Activated CD8-positive, alpha-beta memory T cell treated with anti-CD3 and anti-CD28 coated beads, Interleukin-2, amount 10 ng/mL, durations not matched to agents 7 days and 5 days (primary cell): ENCODE data around the gene WDFY4. TPM values are rescaled to one million over a fixed set of nuclear protein-coding genes. Genes with fewer than 3 reads are reported as not detected.

Experiments
- ATAC-seq: fragments of 150-1000 bp; cut with Tn5 transposase; one replicate; pipeline ENCODE4 v1.10.0; 2021; ENCODE audit warnings: moderate library complexity
- CTCF ChIA-PET: fragments of 350-600 bp; sonication (Branson Sonifier 250); formaldehyde crosslinking; loops from one replicate; lab custom pipeline; 2021; ENCODE audit warnings: antibody characterized with exemption; lab: Charles Lee
- DNase-seq: peaks from one replicate; pipeline ENCODE4 v3.0.0-alpha.2; 2020
- H3K27ac Mint-ChIP-seq: one replicate; pipeline ENCODE4 v1.8.0; 2021; ENCODE audit warnings: mild to moderate bottlenecking, mixed read lengths
- H3K27me3 Mint-ChIP-seq: one replicate; pipeline ENCODE4 v1.8.0; 2021; ENCODE audit warnings: mixed read lengths
- H3K36me3 Mint-ChIP-seq: one replicate; pipeline ENCODE4 v1.8.0; 2021; ENCODE audit warnings: mild to moderate bottlenecking, mixed read lengths
- H3K4me1 Mint-ChIP-seq: one replicate; pipeline ENCODE4 v1.8.0; 2021; ENCODE audit warnings: mixed read lengths
- H3K4me3 Mint-ChIP-seq: one replicate; pipeline ENCODE4 v1.8.0; 2021; ENCODE audit warnings: mild to moderate bottlenecking, moderate library complexity, mixed read lengths
- H3K9me3 Mint-ChIP-seq: one replicate; pipeline ENCODE4 v1.8.0; 2022; ENCODE audit warnings: low read depth, mixed read lengths
- total RNA-seq, 2 experiments: library from RNA; stranded (reverse); gene quantifications; one replicate each; pipeline ENCODE4 v1.2.3, GENCODE V29; 2021

The WDFY4 gene
- total RNA-seq, 2 experiments from 2014 or later: 0.06 TPM; not detected in 1

DNA sequence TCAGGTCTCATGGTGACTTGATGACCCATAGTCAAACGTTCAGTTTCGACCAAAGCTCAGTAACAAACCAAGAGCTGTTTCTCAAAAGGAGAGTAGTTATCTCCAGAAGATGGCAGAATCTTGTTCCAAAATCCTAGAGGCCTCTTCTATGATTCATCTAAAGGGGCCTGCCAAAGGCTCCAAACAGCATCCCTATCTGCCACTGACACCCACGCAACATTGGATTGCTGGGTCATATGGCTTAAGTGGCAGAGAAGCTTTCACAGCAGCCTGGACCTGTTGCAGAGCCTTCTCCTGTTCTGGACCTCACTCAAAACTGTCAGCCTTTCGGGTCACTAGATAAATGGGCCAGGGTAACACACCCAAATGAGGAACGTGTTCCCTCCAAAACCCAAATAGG lies 309.0 kb downstream of the WDFY4 start:
- no peak for DNase-seq
- Mint-ChIP-seq H3K36me3 (no peaks in the 10 kb centered on the region), H3K9me3 (no peaks in the 10 kb centered on the region), H3K27ac (no peak overlapping the region), H3K27me3 (peaks cover 5% of the 10 kb centered on the region), H3K4me3 (no peak overlapping the region), H3K4me1 (no peaks in the 10 kb centered on the region)
- CTCF ChIA-PET: no interaction called here
- no peak for ATAC-seq

DNA sequence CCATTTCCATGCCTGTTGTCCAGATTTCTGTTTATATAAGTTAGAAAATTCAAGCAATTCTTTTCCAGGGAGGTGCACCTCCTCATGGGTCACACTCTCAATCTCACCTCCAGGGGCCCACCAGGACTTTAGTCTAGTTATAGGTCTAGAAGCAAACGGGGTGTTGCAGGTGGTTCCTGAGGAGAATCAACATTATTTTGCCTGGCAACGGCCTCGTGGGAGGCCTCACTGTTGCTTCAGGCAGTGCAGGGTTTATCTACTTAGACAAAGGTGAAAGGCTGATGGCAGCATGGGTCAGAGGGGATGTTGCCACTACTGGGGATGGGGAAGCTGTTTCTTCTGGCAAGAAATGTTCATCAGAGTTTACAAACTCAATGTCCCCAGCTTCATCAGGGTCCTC lies 311.7 kb downstream of the WDFY4 start:
- Mint-ChIP-seq H3K36me3 (no peaks in the 10 kb centered on the region), H3K4me1 (no peaks in the 10 kb centered on the region), H3K27me3 (peaks cover 2% of the 10 kb centered on the region), H3K4me3 (no peak overlapping the region), H3K9me3 (no peaks in the 10 kb centered on the region), H3K27ac (no peak overlapping the region)
- ATAC-seq (no peak), DNase-seq (no peak)
- CTCF ChIA-PET: no interaction called here

DNA sequence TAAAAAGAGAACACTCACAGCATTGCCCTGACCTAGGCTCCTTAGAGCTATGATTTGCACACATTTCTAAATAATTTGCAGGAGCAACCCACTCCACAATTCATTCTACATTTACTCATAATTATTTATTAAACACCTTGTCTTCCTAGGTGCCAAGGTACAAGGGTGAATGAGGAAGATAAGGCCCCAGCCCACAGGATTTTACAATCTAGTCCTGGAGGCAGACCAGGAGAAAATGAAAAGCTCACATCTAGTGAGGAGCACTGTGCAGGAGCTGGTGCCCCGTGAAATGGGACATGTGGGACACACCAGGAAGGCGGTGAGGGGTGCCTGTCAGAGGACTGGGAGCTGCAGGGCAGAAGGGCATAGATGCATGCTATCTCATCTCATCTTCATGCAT lies 314.7 kb downstream of the WDFY4 start:
- Mint-ChIP-seq H3K4me1 (no peaks in the 10 kb centered on the region), H3K4me3 (no peak overlapping the region), H3K27me3 (peaks cover 2% of the 10 kb centered on the region), H3K27ac (no peak overlapping the region), H3K9me3 (no peaks in the 10 kb centered on the region), H3K36me3 (no peaks in the 10 kb centered on the region)
- no peak for ATAC-seq
- no peak for DNase-seq
- CTCF ChIA-PET: no interaction called here

DNA sequence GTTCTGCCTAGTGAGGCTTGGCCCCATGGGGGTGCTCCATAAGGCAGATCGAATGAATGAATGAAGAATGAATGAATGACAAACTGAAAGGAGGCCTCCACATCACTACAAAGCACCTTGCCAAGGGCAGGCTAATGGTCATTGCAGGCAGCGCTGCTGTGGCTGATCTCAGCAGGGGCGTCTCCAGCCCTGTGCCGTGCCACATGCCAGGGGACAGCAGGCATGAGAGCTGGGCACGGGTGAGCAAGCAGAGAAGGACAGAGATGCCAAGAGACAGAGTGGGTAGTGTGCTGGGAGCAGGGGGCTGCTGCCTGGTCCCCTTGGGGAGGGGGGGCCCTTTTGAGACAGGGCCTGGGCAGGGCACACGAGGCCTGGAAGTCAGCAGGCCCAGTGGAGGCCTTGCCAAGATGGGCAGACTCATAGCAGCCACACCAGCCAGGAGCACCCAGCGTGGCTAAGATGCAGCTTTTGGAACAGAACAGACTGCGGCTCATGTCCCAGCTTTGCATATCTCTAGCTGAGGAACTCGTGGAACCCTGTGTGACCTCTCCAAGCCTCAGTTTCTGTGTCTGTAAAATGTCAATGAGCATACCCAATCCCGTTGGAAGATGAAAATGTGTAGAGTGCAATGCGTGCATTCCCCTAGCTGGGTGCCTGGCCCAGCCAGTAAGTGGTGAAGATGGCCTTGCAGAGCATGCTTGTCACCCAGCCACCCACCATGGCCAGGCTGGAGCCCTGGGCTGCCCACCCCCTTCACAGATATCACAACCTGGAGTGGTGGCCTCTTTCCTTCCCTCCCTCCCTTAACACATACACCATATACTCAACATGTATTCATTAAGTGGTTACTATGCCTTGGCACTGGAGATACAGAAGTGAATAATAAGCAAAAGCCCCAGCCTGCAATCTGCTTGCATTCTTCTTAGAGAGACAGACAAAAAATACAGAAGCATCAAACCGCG lies 316.0 kb downstream of the WDFY4 start:
- CTCF ChIA-PET: no interaction called here
- H3K4me3 Mint-ChIP-seq: no peak overlapping the region

DNA sequence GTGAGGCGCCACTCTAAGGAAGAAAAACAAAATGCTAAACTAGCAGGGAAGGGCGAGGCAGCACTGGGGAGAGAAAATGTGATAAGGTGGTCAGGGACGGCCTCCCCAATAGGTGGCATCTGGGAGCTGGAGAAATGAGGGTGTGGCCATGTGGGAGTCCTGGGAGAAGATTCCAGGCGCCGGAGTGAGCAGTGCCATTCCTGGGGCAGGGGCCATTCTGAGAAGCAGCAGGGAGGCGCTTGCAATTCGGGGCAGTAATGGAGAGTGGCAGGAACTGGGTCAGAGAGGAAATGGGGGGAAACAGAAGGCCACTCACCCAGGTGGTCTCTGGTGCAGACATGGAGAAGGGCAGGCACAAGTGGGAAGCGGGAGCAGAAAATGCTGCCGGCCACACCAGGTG lies 316.7 kb downstream of the WDFY4 start:
- no peak for ATAC-seq
- H3K27ac Mint-ChIP-seq: no peak overlapping the region
- H3K27me3 Mint-ChIP-seq: peaks cover 2% of the 10 kb centered on the region
- CTCF ChIA-PET: no interaction called here
- H3K36me3 Mint-ChIP-seq: no peaks in the 10 kb centered on the region
- H3K4me3 Mint-ChIP-seq: no peak overlapping the region
- H3K9me3 Mint-ChIP-seq: peaks cover 2% of the 10 kb centered on the region
- DNase-seq: no peak
- H3K4me1 Mint-ChIP-seq: no peaks in the 10 kb centered on the region

More for the DNA sequence above, 316.0 kb downstream of the WDFY4 start:
- ATAC-seq: no peak
- Mint-ChIP-seq H3K36me3 (no peaks in the 10 kb centered on the region), H3K9me3 (peaks cover 2% of the 10 kb centered on the region), H3K27me3 (peaks cover 2% of the 10 kb centered on the region), H3K4me1 (no peaks in the 10 kb centered on the region), H3K27ac (no peak overlapping the region)
- no peak for DNase-seq

DNA sequence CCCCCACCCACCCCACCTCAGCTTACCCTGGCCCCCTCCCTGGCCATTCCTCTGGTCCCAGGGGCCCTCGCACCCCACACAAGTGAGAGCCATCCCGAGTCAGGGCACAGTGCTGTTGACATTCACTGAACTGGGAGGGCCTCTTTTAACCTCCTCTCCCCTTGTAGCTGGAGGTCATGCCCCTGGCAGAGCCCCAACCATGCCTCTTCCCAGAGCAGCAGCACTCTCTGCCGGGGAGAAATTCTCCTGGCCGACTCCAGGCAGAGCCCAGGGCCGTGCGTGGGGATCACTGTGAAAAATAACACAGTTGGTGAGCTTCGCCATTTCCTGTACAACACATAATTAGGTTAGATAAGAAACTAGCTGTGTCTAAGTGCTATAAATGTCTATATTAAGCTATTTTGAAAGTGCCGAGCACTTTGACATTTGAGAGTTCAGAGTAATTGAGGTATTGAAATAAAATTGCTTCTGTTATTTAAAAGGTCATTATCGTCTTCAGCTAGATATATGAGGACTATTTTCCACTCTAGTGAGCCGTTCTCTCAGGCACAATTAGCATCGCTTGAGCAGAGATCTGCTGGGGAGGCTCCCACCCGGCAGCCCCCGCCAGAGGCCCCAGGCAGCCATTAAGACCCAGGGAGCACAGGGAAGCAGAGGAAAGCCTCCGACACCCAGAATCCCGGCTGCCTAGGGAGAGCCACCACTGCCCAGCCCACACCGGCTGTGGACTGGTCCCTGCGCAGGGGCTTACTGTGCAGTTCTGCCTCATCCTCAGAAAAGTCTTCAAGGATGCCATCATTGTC lies 317.4 kb downstream of the WDFY4 start:
- H3K36me3 Mint-ChIP-seq: no peaks in the 10 kb centered on the region
- CTCF ChIA-PET: no interaction called here
- no peaks in the 10 kb centered on the region for H3K4me1 Mint-ChIP-seq

DNA sequence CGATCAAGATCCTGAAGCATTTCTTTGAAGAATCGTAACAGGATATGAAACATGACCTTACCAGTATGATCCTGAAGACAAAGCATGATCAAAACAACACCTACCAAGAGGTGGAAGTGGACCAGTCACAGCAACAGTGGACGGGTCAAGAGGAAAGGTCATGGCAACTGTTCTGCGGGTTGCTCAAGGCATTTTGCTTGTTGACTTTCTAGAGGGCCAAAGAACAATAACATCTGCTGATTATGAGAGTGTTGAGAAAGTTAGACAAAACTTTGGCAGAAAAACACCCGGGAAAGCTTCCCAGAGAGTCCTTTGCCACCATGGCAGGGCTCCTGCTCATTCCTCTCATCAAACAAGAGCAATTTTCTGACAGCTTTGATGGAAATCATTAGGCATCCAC lies 320.6 kb downstream of the WDFY4 start:
- CTCF ChIA-PET: no interaction called here
- no peaks in the 10 kb centered on the region for H3K4me1 Mint-ChIP-seq
- H3K27me3 Mint-ChIP-seq: no peaks in the 10 kb centered on the region
- no peaks in the 10 kb centered on the region for H3K36me3 Mint-ChIP-seq
- ATAC-seq: no peak
- DNase-seq: no peak
- no peak overlapping the region for H3K27ac Mint-ChIP-seq
- no peak overlapping the region for H3K4me3 Mint-ChIP-seq
- H3K9me3 Mint-ChIP-seq: peaks cover 2% of the 10 kb centered on the region

More for the DNA sequence above, 317.4 kb downstream of the WDFY4 start:
- H3K27ac Mint-ChIP-seq: no peak overlapping the region
- no peak overlapping the region for H3K4me3 Mint-ChIP-seq
- peaks cover 2% of the 10 kb centered on the region for H3K27me3 Mint-ChIP-seq
- no peak for DNase-seq
- peaks cover 2% of the 10 kb centered on the region for H3K9me3 Mint-ChIP-seq
- ATAC-seq: no peak

DNA sequence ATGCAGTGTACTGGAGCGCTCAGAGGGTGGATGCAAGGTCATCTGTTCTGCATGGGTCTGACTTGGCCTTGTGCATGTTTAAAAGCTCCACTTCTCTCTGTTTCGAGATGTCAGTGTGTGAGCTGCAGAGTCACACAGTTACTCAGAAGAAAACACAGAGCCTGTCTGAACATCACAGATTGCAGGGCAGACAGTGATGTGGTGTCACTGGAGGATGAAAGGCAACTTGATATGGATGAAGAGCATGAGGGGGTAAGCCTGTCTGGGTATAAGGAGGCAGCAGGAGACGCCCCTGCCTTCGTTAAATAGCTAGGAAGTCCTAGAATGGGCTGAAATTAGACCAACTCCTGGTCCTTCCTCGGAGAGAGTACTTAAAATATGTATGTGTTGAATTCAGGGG lies 322.5 kb downstream of the WDFY4 start:
- Mint-ChIP-seq H3K36me3 (no peaks in the 10 kb centered on the region), H3K4me1 (no peaks in the 10 kb centered on the region), H3K27ac (no peak overlapping the region), H3K9me3 (peaks cover 2% of the 10 kb centered on the region), H3K27me3 (no peaks in the 10 kb centered on the region), H3K4me3 (no peak overlapping the region)
- CTCF ChIA-PET: interaction anchor here (1.1 to 1.3 kb wide), 2 partner anchors 157 to 401 kb away, joined by 3 read pairs; no protein-coding TSS in a partner anchor
- DNase-seq: no peak
- no peak for ATAC-seq

DNA sequence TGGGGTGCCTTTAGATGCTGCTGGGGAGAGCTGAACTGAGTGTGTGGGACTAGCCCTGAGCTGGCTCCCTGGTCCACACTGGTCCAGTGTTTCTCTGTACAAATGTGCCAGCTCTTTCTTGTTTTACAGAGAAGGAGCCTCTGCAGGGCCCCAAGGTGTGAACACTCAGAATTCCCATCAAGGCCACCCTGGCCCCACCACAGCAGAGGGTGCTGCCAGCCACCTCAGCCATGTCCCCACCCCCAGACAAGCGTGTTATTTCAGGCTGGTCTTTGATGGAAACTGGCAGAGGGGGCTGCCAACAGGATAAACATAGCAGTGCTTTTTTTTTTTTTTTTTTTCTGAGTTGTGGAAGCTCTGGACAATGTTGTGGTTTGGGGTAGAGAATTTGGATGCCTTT lies 323.4 kb downstream of the WDFY4 start:
- Mint-ChIP-seq H3K27ac (no peak overlapping the region), H3K4me3 (no peak overlapping the region)
- CTCF ChIA-PET: interaction anchor here (1.1 kb wide), 1 partner anchor 400 kb away, joined by 3 read pairs; no protein-coding TSS in a partner anchor

DNA sequence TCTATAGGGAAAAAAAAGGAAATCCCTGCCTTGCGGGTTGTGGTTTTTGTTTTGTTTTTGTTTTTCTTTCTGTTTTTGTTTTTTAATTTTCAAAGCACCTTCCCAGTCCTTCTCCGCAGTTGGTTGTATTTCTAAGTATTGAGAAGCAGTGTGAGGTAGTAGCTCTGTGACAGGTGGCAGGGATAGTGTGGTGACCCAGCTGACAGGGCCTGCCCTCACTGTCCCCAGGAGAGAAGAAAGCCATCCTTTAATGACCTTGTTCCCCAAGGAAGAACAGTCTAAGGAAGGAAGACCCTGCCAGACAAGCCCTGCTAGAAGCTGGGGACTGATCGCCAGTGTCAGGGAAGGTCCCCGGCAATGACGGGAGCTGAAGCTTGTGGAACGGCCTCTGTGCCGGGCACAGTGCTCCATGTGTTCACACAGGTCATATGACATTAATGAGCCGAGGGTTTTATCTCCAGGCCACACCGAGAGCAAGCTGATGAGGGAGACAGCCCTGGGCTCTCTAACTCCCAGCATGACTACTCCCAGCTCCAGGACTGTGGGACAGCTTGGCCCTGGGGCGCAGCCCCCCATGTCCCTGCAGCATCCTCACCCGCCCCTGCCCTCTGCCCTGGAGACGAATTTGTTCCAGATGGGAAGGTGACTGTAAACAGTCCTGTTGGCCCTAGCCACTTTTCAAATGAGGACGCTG lies 324.0 kb downstream of the WDFY4 start:
- ATAC-seq (no peak), DNase-seq (no peak)
- no peak overlapping the region for H3K27ac Mint-ChIP-seq
- no peaks in the 10 kb centered on the region for H3K27me3 Mint-ChIP-seq
- H3K4me3 Mint-ChIP-seq: no peak overlapping the region
- H3K36me3 Mint-ChIP-seq: no peaks in the 10 kb centered on the region
- no peaks in the 10 kb centered on the region for H3K4me1 Mint-ChIP-seq
- CTCF ChIA-PET: interaction anchor here (0.8 kb wide), 1 partner anchor 26 kb away, joined by 3 read pairs; no protein-coding TSS in a partner anchor
- H3K9me3 Mint-ChIP-seq: peaks cover 2% of the 10 kb centered on the region

More for the DNA sequence above, 323.4 kb downstream of the WDFY4 start:
- Mint-ChIP-seq H3K4me1 (no peaks in the 10 kb centered on the region), H3K27me3 (no peaks in the 10 kb centered on the region), H3K36me3 (no peaks in the 10 kb centered on the region), H3K9me3 (peaks cover 2% of the 10 kb centered on the region)
- ATAC-seq: no peak
- no peak for DNase-seq

DNA sequence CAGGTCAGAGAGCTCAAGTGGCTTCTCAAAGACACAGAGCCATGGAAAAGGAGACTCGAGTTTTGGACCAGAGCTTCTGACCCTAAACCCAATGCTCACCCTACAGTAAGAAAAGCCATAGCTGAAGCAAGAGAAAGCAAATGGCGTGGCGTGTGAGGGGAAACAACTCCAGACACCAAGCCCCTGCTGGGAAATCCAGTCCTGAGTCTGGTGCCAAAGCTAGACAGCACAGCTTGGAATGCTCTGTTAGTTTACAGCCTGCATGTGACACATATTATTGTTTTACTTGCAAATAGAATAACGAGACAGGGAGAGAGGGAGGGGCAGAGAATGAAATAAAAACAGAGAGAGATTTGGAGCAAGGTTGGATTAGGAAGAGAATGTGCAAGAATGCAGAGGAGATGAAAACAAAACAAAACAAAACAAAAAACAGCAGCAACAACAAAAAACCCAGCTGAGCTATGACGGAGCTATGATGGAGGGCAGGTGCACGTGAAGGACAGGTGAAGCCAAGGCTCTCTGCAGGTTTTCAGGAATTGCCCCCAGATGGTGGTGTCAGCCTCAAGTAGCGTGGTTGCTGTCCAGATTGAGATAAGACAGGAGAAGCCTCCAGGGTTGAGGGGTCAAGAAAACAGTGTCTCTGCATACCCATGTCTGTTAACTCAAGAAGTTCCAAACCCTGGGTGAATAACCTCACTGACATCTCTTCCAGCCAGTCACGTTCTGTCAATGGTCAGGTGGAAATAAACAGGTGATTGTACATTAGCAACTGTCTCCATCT lies 324.7 kb downstream of the WDFY4 start:
- CTCF ChIA-PET: interaction anchor here (0.8 kb wide), 1 partner anchor 27 kb away, joined by 3 read pairs; no protein-coding TSS in a partner anchor
- peaks cover 2% of the 10 kb centered on the region for H3K9me3 Mint-ChIP-seq
- ATAC-seq (no peak), DNase-seq (no peak)
- H3K4me3 Mint-ChIP-seq: no peak overlapping the region
- no peaks in the 10 kb centered on the region for H3K4me1 Mint-ChIP-seq
- no peaks in the 10 kb centered on the region for H3K36me3 Mint-ChIP-seq
- H3K27ac Mint-ChIP-seq: no peak overlapping the region
- H3K27me3 Mint-ChIP-seq: no peaks in the 10 kb centered on the region

DNA sequence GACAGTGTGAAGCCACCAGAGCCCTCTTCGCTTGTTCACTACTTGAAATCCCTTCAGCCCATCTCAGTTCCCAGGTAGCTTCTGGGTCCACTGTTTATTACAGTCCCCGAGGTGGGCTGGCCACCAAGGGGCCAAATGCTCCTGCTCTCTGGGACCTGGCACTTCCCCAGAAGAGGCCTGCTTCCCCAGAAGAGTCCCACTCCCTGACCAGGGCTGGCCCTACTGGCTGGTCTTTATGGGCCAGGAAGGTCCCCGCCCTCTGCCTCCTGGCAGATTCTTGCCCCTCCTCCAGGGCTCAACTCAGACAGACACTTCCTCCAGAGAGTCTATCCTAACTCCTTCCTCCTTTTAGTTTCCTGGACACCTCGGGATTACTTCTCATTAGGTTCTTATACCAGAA lies 325.6 kb downstream of the WDFY4 start:
- Mint-ChIP-seq H3K27ac (no peak overlapping the region), H3K27me3 (no peaks in the 10 kb centered on the region), H3K36me3 (no peaks in the 10 kb centered on the region), H3K4me1 (no peaks in the 10 kb centered on the region), H3K4me3 (no peak overlapping the region), H3K9me3 (peaks cover under 1% of the 10 kb centered on the region)
- ATAC-seq (no peak), DNase-seq (no peak)
- CTCF ChIA-PET: no interaction called here
